Midbrain (tissue), 1 donor: ENCODE results near the gene LZTR1.

Experiments used
- DNase-seq: peaks from one replicate; lab custom pipeline; 2025; lab: John Stamatoyannopoulos, UW

Gene LZTR1

GRCh38 chr22:21015466-21016006 is 33.4 kb downstream of the LZTR1 start:
- no peak for DNase-seq

- DNase-seq, result no peak
Measured at GRCh38 chr22:21016644-21017420, 34.7 kb downstream of the LZTR1 start.

GRCh38 chr22:21018314-21018713 is 36.2 kb downstream of the LZTR1 start:
- no peak for DNase-seq

GRCh38 chr22:21020802-21021429 is 38.8 kb downstream of the LZTR1 start:
- DNase-seq, result no peak

DNA sequence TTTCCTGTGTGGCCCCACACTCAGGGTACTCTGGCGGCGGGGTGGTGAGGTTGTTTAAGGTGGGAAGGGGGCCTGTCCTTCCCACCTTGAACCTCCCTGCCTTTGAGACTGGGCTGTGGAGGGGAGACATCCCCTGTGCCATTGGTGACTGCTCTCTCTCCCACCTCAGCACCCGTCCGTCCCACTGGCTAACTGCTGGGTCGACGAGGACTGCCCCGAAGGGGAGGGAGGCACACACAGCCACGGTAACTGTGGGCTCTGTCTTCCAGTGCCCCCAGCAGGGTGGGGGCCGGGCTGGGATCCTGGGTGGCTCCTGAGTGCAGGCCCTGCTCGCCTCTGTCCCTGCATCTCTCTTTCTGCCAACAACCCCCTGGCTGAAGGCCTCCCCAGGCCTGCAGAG is 40.4 kb downstream of the LZTR1 start:
- no peak for DNase-seq

GRCh38 chr22:21022955-21023614 is 41.0 kb downstream of the LZTR1 start:
- no peak for DNase-seq

- DNase-seq, result no peak
Measured at GRCh38 chr22:21025266-21025665, 43.2 kb downstream of the LZTR1 start.

- DNase-seq, result no peak
Measured at GRCh38 chr22:21025763-21026755, 44.0 kb downstream of the LZTR1 start.

GRCh38 chr22:21026783-21027692 is 44.9 kb downstream of the LZTR1 start:
- no peak for DNase-seq

- DNase-seq, result no peak
Measured at GRCh38 chr22:21028277-21029251, 46.5 kb downstream of the LZTR1 start.

- no peak for DNase-seq
Measured at GRCh38 chr22:21029486-21030025, 47.5 kb downstream of the LZTR1 start.

DNA sequence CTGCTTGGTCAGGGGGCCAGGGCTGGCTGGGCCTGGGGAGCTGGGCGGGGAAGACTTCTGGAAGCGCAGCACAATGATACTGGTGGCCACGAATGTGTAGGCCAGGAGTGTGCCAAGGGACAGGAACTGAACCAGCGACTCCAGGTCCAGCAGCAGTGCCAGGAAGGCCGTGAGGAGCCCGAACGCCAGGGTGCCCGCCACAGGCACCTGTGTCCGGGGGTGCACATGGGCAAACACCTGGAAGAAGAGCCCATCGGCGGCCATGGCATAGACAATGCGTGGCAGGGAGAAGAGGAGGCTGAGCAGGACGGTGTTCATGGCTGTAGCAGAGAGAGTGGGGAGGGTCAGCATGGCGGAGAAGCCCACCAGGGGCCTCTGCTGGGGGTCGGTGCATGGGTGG is 47.9 kb downstream of the LZTR1 start:
- DNase-seq, result no peak

GRCh38 chr22:21030621-21031544 is 48.8 kb downstream of the LZTR1 start:
- no peak for DNase-seq

- no peak for DNase-seq
Measured at GRCh38 chr22:21031545-21032036, 49.5 kb downstream of the LZTR1 start.

- DNase-seq, result no peak
Measured at GRCh38 chr22:21032037-21032867, 50.2 kb downstream of the LZTR1 start, which contains the start of gene SLC7A4. SLC7A4 (minus strand) TSS chr22:21032561; CDS start chr22:21031812, 749 bp downstream.

DNA sequence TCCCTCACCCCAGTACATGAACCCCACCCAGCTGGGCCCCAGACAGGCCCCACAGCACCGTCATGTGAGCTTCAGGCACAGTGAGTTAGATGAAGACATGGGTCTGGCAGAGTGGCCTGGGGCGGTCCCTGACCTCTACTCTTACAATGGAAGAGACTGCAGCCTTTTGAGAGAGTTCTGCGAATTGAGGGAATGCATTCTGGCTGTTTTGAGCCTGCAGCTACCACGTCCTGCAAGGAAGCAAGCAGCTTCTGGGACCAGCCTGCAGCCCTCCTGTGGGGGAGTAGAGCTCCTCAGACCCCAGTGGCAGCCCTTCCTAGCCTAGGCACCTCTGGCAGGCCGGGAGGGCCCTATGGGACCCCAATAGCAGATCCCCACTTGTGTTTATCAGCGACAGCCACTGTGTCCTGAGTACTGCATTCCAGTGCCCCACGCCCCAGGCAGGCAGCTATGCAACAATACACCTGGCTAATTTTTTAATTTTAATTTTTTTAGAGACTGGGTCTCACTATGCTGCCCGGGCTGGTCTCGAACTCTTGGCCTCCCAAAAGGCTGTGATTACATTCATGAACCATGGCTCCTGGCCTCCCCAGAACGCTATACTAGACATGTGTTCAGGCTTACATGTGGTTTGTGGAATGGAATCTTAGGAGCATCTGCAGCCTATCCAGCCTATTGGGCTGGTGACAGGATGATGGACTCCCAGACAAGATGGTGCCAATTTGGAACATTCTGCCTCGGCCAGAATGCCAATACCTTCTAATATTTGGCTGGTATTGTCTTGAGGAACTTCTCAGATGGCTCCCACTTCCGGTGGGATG is 51.0 kb downstream of the LZTR1 start:
- DNase-seq, result no peak
